ENCODE measurements around the gene IFNL1.

GRCh38 chr19:39310558-39311311 is 14.5 kb downstream of the IFNL1 start:
- TF ChIP-seq CTCF (conservative IDR thresholded peaks at IDR 0.05) (no peak), ZFX (IDR thresholded peaks at IDR 0.05) (no peak)
